Measurements from ENCODE around the gene BEND7.

BEND7 gene

GRCh38 chr10:13449296-13449695, 79.5 kb downstream of the BEND7 start:
- no peak overlapping the region for H3K4me2 ChIP-seq (ENCODE audit: insufficient read depth, low read length)
- H4K20me1 ChIP-seq (ENCODE audit: insufficient read depth, low read length), result no peaks in the 10 kb centered on the region
- H3K79me2 ChIP-seq (ENCODE audit: insufficient read depth, low read length), result no peaks in the 10 kb centered on the region
- DNase-seq, result no peak
- H3K36me3 ChIP-seq (ENCODE audit: insufficient read depth, low read length), result no peaks in the 10 kb centered on the region
- no peak overlapping the region for H3K4me3 ChIP-seq (ENCODE audit: low read depth in 1 of 2, low read length in 2 of 2)
- ATAC-seq (ENCODE audit: insufficient read depth, low read depth), result no peak
- no peaks in the 10 kb centered on the region for H3K9me3 ChIP-seq (ENCODE audit: insufficient read depth, low read length, severe bottlenecking)
- H3K27ac ChIP-seq (ENCODE audit: low read length), result no peak overlapping the region
- no peak for TF ChIP-seq CTCF (IDR thresholded peaks at IDR 0.05; ENCODE audit: borderline replicate concordance, extremely low read depth, low read length, poor library complexity, severe bottlenecking)
- no peak for TF ChIP-seq EZH2 (IDR thresholded peaks at IDR 0.05; ENCODE audit: borderline replicate concordance, low read depth, low read length, severe bottlenecking)
- H3K9ac ChIP-seq (ENCODE audit: low read depth, low read length), result no peak overlapping the region
- H3K27me3 ChIP-seq (ENCODE audit: insufficient read depth, low read length, poor library complexity), result peaks cover 13% of the 10 kb centered on the region
- no peak overlapping the region for H2AFZ ChIP-seq (ENCODE audit: low read depth, low read length)
- no peaks in the 10 kb centered on the region for H3K4me1 ChIP-seq (ENCODE audit: insufficient read depth, low read length)

DNA sequence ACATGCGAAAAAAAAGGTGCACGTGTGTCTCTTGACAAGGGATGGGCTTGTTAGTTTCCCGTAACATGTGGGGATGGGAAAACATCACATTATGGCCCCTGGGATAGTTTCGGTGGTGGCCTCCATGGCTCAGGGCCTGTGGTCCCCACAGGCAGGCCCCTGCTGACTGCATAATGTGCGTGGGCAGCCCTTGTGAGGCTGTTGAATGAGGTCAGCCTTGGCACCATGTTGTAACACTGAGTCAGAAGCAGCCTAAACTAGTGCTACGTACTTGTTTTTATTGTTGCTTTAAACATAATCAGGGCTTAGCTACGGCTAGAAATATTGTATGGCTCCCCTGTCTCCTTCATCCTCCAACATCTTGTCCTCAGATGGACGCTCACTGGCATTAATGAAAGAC, 80.6 kb downstream of the BEND7 start:
- Histone ChIP-seq H3K27ac (ENCODE audit: low read length) (no peak overlapping the region), H3K9me3 (ENCODE audit: insufficient read depth, low read length, severe bottlenecking) (no peaks in the 10 kb centered on the region), H3K4me3 (ENCODE audit: low read depth in 1 of 2, low read length in 2 of 2) (no peak overlapping the region), H3K4me2 (ENCODE audit: insufficient read depth, low read length) (no peak overlapping the region), H3K4me1 (ENCODE audit: insufficient read depth, low read length) (no peaks in the 10 kb centered on the region), H3K36me3 (ENCODE audit: insufficient read depth, low read length) (no peaks in the 10 kb centered on the region), H3K9ac (ENCODE audit: low read depth, low read length) (no peak overlapping the region), H3K27me3 (ENCODE audit: insufficient read depth, low read length, poor library complexity) (peaks cover 12% of the 10 kb centered on the region), H4K20me1 (ENCODE audit: insufficient read depth, low read length) (no peaks in the 10 kb centered on the region), H2AFZ (ENCODE audit: low read depth, low read length) (no peak overlapping the region), H3K79me2 (ENCODE audit: insufficient read depth, low read length) (no peaks in the 10 kb centered on the region)
- no peak for ATAC-seq (ENCODE audit: insufficient read depth, low read depth)
- no peak for TF ChIP-seq CTCF (IDR thresholded peaks at IDR 0.05; ENCODE audit: borderline replicate concordance, extremely low read depth, low read length, poor library complexity, severe bottlenecking)
- TF ChIP-seq EZH2 (IDR thresholded peaks at IDR 0.05; ENCODE audit: borderline replicate concordance, low read depth, low read length, severe bottlenecking), result no peak
- DNase-seq, result no peak

DNA sequence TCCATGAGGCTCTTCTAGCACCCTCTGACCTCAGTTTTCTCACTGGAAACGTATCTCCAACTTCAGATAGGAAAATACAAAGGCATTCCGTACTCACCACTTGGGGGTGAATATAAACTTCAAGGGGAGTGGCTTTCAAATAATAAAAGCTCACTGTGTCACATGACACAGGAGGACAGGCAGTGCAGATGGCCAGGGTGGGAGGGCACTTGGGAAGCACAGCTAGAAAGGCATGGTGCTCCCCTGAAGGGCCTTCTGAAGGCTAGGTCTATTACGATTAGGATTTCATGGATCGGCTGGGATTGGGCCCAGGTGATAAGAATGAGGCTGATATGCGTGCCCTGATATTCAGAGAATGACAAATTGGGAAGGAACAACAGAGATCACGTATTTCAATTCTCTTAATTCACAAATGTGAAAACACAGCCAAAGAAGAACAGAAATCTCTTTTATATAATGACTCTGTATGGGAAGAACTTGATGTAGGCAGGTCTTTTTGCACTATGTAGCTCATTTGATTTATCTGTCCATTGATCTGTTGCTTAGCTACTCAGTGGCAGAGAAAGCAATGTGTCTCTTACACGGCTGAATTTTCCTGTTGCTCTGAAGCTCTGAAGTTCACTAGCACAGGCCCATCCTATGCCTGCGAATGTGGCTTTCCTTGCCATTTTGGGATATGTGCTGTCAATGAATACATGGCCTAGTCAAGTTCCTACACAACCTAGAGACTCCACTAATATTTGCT, 83.0 kb downstream of the BEND7 start:
- Histone ChIP-seq H3K79me2 (ENCODE audit: insufficient read depth, low read length) (no peaks in the 10 kb centered on the region), H3K9ac (ENCODE audit: low read depth, low read length) (no peak overlapping the region), H3K36me3 (ENCODE audit: insufficient read depth, low read length) (no peaks in the 10 kb centered on the region), H3K9me3 (ENCODE audit: insufficient read depth, low read length, severe bottlenecking) (no peaks in the 10 kb centered on the region), H3K4me3 (ENCODE audit: low read depth in 1 of 2, low read length in 2 of 2) (no peak overlapping the region), H4K20me1 (ENCODE audit: insufficient read depth, low read length) (no peaks in the 10 kb centered on the region), H3K4me1 (ENCODE audit: insufficient read depth, low read length) (no peaks in the 10 kb centered on the region), H2AFZ (ENCODE audit: low read depth, low read length) (no peak overlapping the region), H3K27ac (ENCODE audit: low read length) (no peak overlapping the region), H3K4me2 (ENCODE audit: insufficient read depth, low read length) (no peak overlapping the region), H3K27me3 (ENCODE audit: insufficient read depth, low read length, poor library complexity) (peaks cover 28% of the 10 kb centered on the region)
- DNase-seq (no peak), ATAC-seq (ENCODE audit: insufficient read depth, low read depth) (no peak)
- TF ChIP-seq CTCF (IDR thresholded peaks at IDR 0.05; ENCODE audit: borderline replicate concordance, extremely low read depth, low read length, poor library complexity, severe bottlenecking) (no peak), EZH2 (IDR thresholded peaks at IDR 0.05; ENCODE audit: borderline replicate concordance, low read depth, low read length, severe bottlenecking) (no peak)
